ENCODE results near the gene CDC23. TPM values are rescaled to one million over a fixed set of nuclear protein-coding genes. Genes with fewer than 3 reads are reported as not detected.

The CDC23 gene
- total and polyA plus RNA-seq, 10 of the 15 experiments (the other 5 are each of a cell fraction or from before 2014, with no cell fraction given), result 37.1 to 66.1 (median 48.6) TPM

GRCh38 chr5:138243794-138244193, 30.7 kb upstream of the CDC23 start:
- DNase-seq (ENCODE audit: low read depth, low spot score) (no peak), FAIRE-seq (no peak), ATAC-seq (no peak)
- no peaks in the 10 kb centered on the region for H4K20me1 ChIP-seq (ENCODE audit: control insufficient read depth, insufficient read depth)
- no peak overlapping the region for H3K4me3 ChIP-seq
- H3K4me2 ChIP-seq (ENCODE audit: control insufficient read depth, insufficient read depth), result no peak overlapping the region
- 29% methylated on average over 2 of the region's 2 CpGs for WGBS (ENCODE audit: insufficient coverage, insufficient replicate concordance, low lambda C conversion rate, missing lambda C conversion rate)
- BruUV-seq (replicated peaks), result no TSS peak
- peaks cover 13% of the 10 kb centered on the region for H3K4me1 ChIP-seq (ENCODE audit: control insufficient read depth, insufficient read depth, low read length)
- ChIA-PET RAD21 (ENCODE audit: unreplicated experiment) (interaction anchor here (0.9 kb wide), 1 partner anchor 108 kb away, joined by 3 read pairs; the partner anchor contains the start of gene KDM3B), SMC1A (ENCODE audit: uncharacterized antibody, unreplicated experiment) (interaction anchor here (0.6 to 1.2 kb wide), 2 partner anchors 9 to 59 kb away, joined by 3 to 4 read pairs; no protein-coding TSS in a partner anchor), CTCF (interaction anchor here (0.9 to 1.4 kb wide), 2 partner anchors 9 to 20 kb away, joined by 3 read pairs; no protein-coding TSS in a partner anchor), POLR2A (no interaction called here)
- no peak overlapping the region for H3K9ac ChIP-seq (ENCODE audit: control insufficient read depth, insufficient read depth, low read length)
- H2AFZ ChIP-seq (ENCODE audit: control insufficient read depth, low read depth, low read length), result no peak overlapping the region
- in situ Hi-C loops (cut with MboI) (no loop called here), intact Hi-C loops (cut with micrococcal nuclease; ENCODE audit: unreplicated experiment) (no loop called here)
- peaks cover 6 to 15% of the 10 kb centered on the region in 2 experiments for H3K27me3 ChIP-seq (replicated peaks in 1 of 2; ENCODE audit: control insufficient read depth in 2 of 2, insufficient read depth in 2 of 2, low read length in 1 of 2)
- no peak overlapping the region for H3K27ac ChIP-seq (ENCODE audit: control insufficient read depth, insufficient read depth)
- H3K36me3 ChIP-seq (ENCODE audit: control insufficient read depth in 2 of 2, insufficient read depth in 2 of 2, low read length in 1 of 2), result no peaks in the 10 kb centered on the region
- H3K9me3 ChIP-seq (replicated peaks; ENCODE audit: control insufficient read depth, insufficient read depth, low read length), result no peaks in the 10 kb centered on the region; the same call in 2 of the 3 replicates
- no peak for TF ChIP-seq SMC3 (IDR thresholded peaks at IDR 0.05; ENCODE audit: borderline replicate concordance, low read length)
- TF ChIP-seq FOS (IDR thresholded peaks at IDR 0.05; ENCODE audit: borderline replicate concordance, extremely low read depth, insufficient read length), result no peak
- TF ChIP-seq SUPT20H (IDR thresholded peaks at IDR 0.05; ENCODE audit: borderline replicate concordance, control insufficient read depth, low read depth, low read length), result no peak
- TF ChIP-seq TCF3 (IDR thresholded peaks at IDR 0.05; ENCODE audit: borderline replicate concordance, insufficient read depth, low read depth, low read length), result no peak
- TF ChIP-seq IRF3 (IDR thresholded peaks at IDR 0.05), result no peak
- no peak for TF ChIP-seq KLF5 (IDR thresholded peaks at IDR 0.05; ENCODE audit: partially characterized antibody)
- no peak for TF ChIP-seq RFX5 (IDR thresholded peaks at IDR 0.05; ENCODE audit: low read depth, low read length)
- no peak for TF ChIP-seq CREM (IDR thresholded peaks at IDR 0.05; ENCODE audit: low read depth)
- TF ChIP-seq SIX5 (IDR thresholded peaks at IDR 0.05; ENCODE audit: low read depth, low read length, severe bottlenecking), result no peak
- TF ChIP-seq IKZF2 (IDR thresholded peaks at IDR 0.05), result no peak
- no peak for TF ChIP-seq ZSCAN29 (IDR thresholded peaks at IDR 0.05)
- no peak for TF ChIP-seq ZBED1 (IDR thresholded peaks at IDR 0.05; ENCODE audit: borderline replicate concordance)
- TF ChIP-seq TAF1 (IDR thresholded peaks at IDR 0.05; ENCODE audit: borderline replicate concordance, low read depth, low read length), result no peak
- no peak for TF ChIP-seq BCL11A (IDR thresholded peaks at IDR 0.05; ENCODE audit: low read depth, low read length)
- no peaks in the 10 kb centered on the region for H3K79me2 ChIP-seq (ENCODE audit: control insufficient read depth, insufficient read depth, low read length)
